Measurements from ENCODE around the gene MAP4. TPM values are rescaled to one million over a fixed set of nuclear protein-coding genes. Genes with fewer than 3 reads are reported as not detected.

Gene MAP4
- total and polyA plus RNA-seq, 4 donors, result 16.6 to 41.4 (median 30.8) TPM

DNA sequence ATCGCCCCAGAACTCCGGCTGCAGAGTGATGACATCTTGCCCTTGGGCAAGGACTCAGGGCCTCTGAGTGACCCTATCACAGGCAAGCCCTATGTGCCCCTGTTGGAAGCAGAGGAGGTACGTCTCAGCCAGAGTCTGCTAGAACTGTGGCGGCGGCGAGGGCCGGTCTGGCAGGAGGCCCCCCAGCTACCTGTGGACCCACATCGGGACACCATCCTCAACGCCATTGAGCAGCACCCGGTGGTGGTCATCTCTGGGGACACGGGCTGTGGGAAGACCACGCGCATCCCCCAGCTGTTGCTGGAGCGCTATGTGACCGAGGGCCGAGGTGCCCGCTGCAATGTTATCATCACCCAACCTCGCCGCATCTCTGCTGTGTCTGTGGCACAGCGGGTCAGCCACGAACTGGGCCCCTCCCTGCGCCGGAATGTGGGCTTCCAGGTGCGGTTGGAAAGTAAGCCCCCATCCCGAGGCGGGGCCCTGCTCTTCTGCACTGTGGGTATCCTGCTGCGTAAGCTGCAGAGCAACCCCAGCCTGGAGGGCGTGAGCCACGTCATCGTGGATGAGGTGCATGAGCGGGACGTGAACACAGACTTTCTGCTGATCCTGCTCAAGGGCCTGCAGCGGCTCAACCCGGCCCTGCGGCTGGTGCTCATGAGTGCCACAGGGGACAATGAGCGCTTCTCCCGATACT, 169.9 kb downstream of the MAP4 start:
- no peaks in the 10 kb centered on the region for H3K9me3 ChIP-seq (ENCODE audit: control insufficient read depth in 4 of 4, low read length in 3 of 4)
- H3K4me1 ChIP-seq (ENCODE audit: control insufficient read depth in 4 of 4, insufficient read depth in 4 of 4, low read length in 3 of 4), result no peaks in the 10 kb centered on the region
- TF ChIP-seq, protein P1, sequence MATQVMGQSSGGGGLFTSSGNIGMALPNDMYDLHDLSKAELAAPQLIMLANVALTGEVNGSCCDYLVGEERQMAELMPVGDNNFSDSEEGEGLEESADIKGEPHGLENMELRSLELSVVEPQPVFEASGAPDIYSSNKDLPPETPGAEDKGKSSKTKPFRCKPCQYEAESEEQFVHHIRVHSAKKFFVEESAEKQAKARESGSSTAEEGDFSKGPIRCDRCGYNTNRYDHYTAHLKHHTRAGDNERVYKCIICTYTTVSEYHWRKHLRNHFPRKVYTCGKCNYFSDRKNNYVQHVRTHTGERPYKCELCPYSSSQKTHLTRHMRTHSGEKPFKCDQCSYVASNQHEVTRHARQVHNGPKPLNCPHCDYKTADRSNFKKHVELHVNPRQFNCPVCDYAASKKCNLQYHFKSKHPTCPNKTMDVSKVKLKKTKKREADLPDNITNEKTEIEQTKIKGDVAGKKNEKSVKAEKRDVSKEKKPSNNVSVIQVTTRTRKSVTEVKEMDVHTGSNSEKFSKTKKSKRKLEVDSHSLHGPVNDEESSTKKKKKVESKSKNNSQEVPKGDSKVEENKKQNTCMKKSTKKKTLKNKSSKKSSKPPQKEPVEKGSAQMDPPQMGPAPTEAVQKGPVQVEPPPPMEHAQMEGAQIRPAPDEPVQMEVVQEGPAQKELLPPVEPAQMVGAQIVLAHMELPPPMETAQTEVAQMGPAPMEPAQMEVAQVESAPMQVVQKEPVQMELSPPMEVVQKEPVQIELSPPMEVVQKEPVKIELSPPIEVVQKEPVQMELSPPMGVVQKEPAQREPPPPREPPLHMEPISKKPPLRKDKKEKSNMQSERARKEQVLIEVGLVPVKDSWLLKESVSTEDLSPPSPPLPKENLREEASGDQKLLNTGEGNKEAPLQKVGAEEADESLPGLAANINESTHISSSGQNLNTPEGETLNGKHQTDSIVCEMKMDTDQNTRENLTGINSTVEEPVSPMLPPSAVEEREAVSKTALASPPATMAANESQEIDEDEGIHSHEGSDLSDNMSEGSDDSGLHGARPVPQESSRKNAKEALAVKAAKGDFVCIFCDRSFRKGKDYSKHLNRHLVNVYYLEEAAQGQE (IDR thresholded peaks at IDR 0.05), result no peak
- TF ChIP-seq, protein P2, sequence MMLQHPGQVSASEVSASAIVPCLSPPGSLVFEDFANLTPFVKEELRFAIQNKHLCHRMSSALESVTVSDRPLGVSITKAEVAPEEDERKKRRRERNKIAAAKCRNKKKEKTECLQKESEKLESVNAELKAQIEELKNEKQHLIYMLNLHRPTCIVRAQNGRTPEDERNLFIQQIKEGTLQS (IDR thresholded peaks at IDR 0.05), result no peak
- TF ChIP-seq CTCF (IDR thresholded peaks at IDR 0.05; ENCODE audit: low read depth, low read length, missing input control) (no peak), HNF4G (IDR thresholded peaks at IDR 0.05) (no peak), FOXA1 (IDR thresholded peaks at IDR 0.05) (no peak), RAD21 (IDR thresholded peaks at IDR 0.05) (no peak), HNF4A (conservative IDR thresholded peaks at IDR 0.05) (no peak), FOXA2 (IDR thresholded peaks at IDR 0.05) (no peak), MAX (IDR thresholded peaks at IDR 0.05) (no peak), NR2F2 (IDR thresholded peaks at IDR 0.05) (no peak), TAF1 (conservative IDR thresholded peaks at IDR 0.05) (no peak)
- TF ChIP-seq, protein P3, sequence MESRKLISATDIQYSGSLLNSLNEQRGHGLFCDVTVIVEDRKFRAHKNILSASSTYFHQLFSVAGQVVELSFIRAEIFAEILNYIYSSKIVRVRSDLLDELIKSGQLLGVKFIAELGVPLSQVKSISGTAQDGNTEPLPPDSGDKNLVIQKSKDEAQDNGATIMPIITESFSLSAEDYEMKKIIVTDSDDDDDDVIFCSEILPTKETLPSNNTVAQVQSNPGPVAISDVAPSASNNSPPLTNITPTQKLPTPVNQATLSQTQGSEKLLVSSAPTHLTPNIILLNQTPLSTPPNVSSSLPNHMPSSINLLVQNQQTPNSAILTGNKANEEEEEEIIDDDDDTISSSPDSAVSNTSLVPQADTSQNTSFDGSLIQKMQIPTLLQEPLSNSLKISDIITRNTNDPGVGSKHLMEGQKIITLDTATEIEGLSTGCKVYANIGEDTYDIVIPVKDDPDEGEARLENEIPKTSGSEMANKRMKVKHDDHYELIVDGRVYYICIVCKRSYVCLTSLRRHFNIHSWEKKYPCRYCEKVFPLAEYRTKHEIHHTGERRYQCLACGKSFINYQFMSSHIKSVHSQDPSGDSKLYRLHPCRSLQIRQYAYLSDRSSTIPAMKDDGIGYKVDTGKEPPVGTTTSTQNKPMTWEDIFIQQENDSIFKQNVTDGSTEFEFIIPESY (IDR thresholded peaks at IDR 0.05), result no peak
- H3K9ac ChIP-seq (ENCODE audit: low read depth in 1 of 2, low read length in 2 of 2), result no peak overlapping the region
- DNase-seq (ENCODE audit: low spot score), result no peak
- H3K27me3 ChIP-seq (ENCODE audit: control insufficient read depth in 4 of 4, insufficient read depth in 4 of 4, low read length in 3 of 4), result no peaks in the 10 kb centered on the region
- no peak overlapping the region for H3K4me3 ChIP-seq (ENCODE audit: low read depth in 1 of 3, low read length in 3 of 3)
- peaks cover 28 to 93% (median 57%) of the 10 kb centered on the region in 4 donors for H3K36me3 ChIP-seq (ENCODE audit: control insufficient read depth in 4 of 4, insufficient read depth in 3 of 4, low read depth in 1 of 4, low read length in 3 of 4)
- 96% methylated on average over 37 of the region's 37 CpGs for WGBS
- H3K27ac ChIP-seq (ENCODE audit: low read depth in 1 of 2, low read length in 2 of 2), result no peak overlapping the region

- no peak overlapping the region for H3K27ac ChIP-seq (ENCODE audit: low read depth in 1 of 2, low read length in 2 of 2)
- H3K36me3 ChIP-seq (ENCODE audit: control insufficient read depth in 4 of 4, insufficient read depth in 3 of 4, low read depth in 1 of 4, low read length in 3 of 4), result peaks cover 23 to 82% (median 42%) of the 10 kb centered on the region in 4 donors
- DNase-seq (ENCODE audit: low spot score), result no peak
- no peak overlapping the region for H3K4me3 ChIP-seq (ENCODE audit: low read depth in 1 of 3, low read length in 3 of 3)
- H3K27me3 ChIP-seq (ENCODE audit: control insufficient read depth in 4 of 4, insufficient read depth in 4 of 4, low read length in 3 of 4), result no peaks in the 10 kb centered on the region
- 90% methylated on average over 7 of the region's 7 CpGs for WGBS
- no peak for TF ChIP-seq HNF4G (IDR thresholded peaks at IDR 0.05)
- no peak for TF ChIP-seq TAF1 (conservative IDR thresholded peaks at IDR 0.05)
- no peak for TF ChIP-seq JUND (IDR thresholded peaks at IDR 0.05)
- no peak for TF ChIP-seq MAX (IDR thresholded peaks at IDR 0.05)
- TF ChIP-seq RAD21 (IDR thresholded peaks at IDR 0.05), result no peak
- H3K9ac ChIP-seq (ENCODE audit: low read depth in 1 of 2, low read length in 2 of 2), result no peak overlapping the region
- H3K9me3 ChIP-seq (ENCODE audit: control insufficient read depth in 4 of 4, low read length in 3 of 4), result no peaks in the 10 kb centered on the region
- no peaks in the 10 kb centered on the region for H3K4me1 ChIP-seq (ENCODE audit: control insufficient read depth in 4 of 4, insufficient read depth in 4 of 4, low read length in 3 of 4)
These were observed 174.3 kb downstream of the MAP4 start for GRCh38 chr3:47841786-47842349.

All from liver (tissue), 9 donors.